HCT116 (cell line): Measurements from ENCODE around the gene BCAN. TPM values are rescaled to one million over a fixed set of nuclear protein-coding genes. Genes with fewer than 3 reads are reported as not detected.
A peak's percentile ranks its signal among the peaks of the same experiment; 100 is the strongest.
"Not testable (repeated sequence)": the region's sequence is repeated elsewhere in the genome, so short reads cannot be mapped to it uniquely, and the experiment has no call there.

ENCODE experiments used
- ATAC-seq: fragments of 200-7000 bp; cut with Tn5 transposase; 2 replicates; pipeline ENCODE4 v1.9.1; 2020; ENCODE audit warnings: mild to moderate bottlenecking, moderate library complexity
- BruUV-seq: library from RNA; stranded (reverse); fragments of 400-500 nt; replicated peaks from 2 replicates; lab custom pipeline; 2021; lab: Mats Ljungman, UMichigan
- CTCF ChIA-PET: fragments of 300-600 bp; sonication (Branson Sonifier 250); formaldehyde crosslinking; loops from one replicate; lab custom pipeline; 2021; ENCODE audit warnings: antibody characterized with exemption; lab: Charles Lee
- POLR2A ChIA-PET: fragments of 300-600, 350-600 bp; sonication (Branson Sonifier 250); formaldehyde crosslinking; loops from one replicate; lab custom pipeline; 2021; ENCODE audit warnings: antibody characterized with exemption; lab: Charles Lee
- RAD21 ChIA-PET, 2 experiments: fragments of 300-600 bp; sonication (Branson Sonifier 250); formaldehyde crosslinking; loops; one replicate each; lab custom pipeline; 2023; ENCODE audit warnings: low total read pairs in 2 of 2; ENCODE audit not compliant: uncharacterized antibody in 2 of 2, unreplicated experiment in 2 of 2, low non-redundant PET in 1 of 2; lab: Charles Lee
- DNase-seq: peaks from one replicate; pipeline ENCODE4 v3.0.0-alpha.2; 2010; ENCODE audit warnings: low read depth, low spot score
- H2AFZ ChIP-seq: fragments of 200-600 bp; shearing (Covaris generic), sonication (generic); 2 replicates; pipeline ENCODE4 v1.6.1; 2017; ENCODE audit warnings: low read depth, mixed run types, mixed read lengths, antibody characterized with exemption, low read length; ENCODE audit not compliant: poor library complexity, severe bottlenecking
- H3K27ac ChIP-seq: 2 replicates; pipeline ENCODE4 v1.5.1; 2012; ENCODE audit warnings: low read depth, low read length
- H3K27me3 ChIP-seq: fragments of 200-600 bp; sonication (generic); 2 replicates; pipeline ENCODE4 v1.6.1; 2016; ENCODE audit warnings: mixed run types, low read length, mixed read lengths; ENCODE audit not compliant: insufficient read depth
- H3K36me3 ChIP-seq, 2 experiments: fragments of 200-500 bp in 1 of 2; fragments of 200-600 bp in 1 of 2; sonication (Bioruptor generic) in 1 of 2; sonication (generic) in 1 of 2; 2 replicates each; pipeline versions ENCODE4 v1.5.1 to v1.6.1; 2014 to 2016; ENCODE audit warnings: low read length in 2 of 2, inconsistent platforms in 1 of 2, mixed read lengths in 1 of 2, mixed run types in 1 of 2; ENCODE audit not compliant: insufficient read depth in 2 of 2, control insufficient read depth in 1 of 2
- H3K4me1 ChIP-seq, 2 experiments: fragments of 200-600 bp in 1 of 2; sonication (generic) in 1 of 2; 2 replicates each; pipeline versions ENCODE4 v1.5.1 to v1.6.1; 2012 to 2017; ENCODE audit warnings: low read length in 2 of 2, inconsistent platforms in 1 of 2, mild to moderate bottlenecking in 1 of 2, mixed read lengths in 1 of 2, mixed run types in 1 of 2, moderate library complexity in 1 of 2; ENCODE audit not compliant: insufficient read depth in 2 of 2, control insufficient read depth in 1 of 2
- H3K4me2 ChIP-seq: fragments of 200-600 bp; sonication (generic); 2 replicates; pipeline ENCODE4 v1.6.1; 2017; ENCODE audit warnings: mixed run types, low read length, mixed read lengths
- H3K4me3 ChIP-seq, 2 experiments: fragments of 200-600 bp in 1 of 2; sonication (generic) in 1 of 2; replicated peaks in 1 of 2; 2 replicates each; pipeline ENCODE4 v1.5.1; 2011 to 2016; ENCODE audit warnings: low read length in 2 of 2, control low read depth in 1 of 2, low read depth in 1 of 2, mild to moderate bottlenecking in 1 of 2, mixed read lengths in 1 of 2, mixed run types in 1 of 2
- H3K79me2 ChIP-seq: fragments of 200-600 bp; sonication (generic); 2 replicates; pipeline ENCODE4 v1.6.1; 2017; ENCODE audit warnings: mild to moderate bottlenecking, mixed run types, low read length, moderate library complexity, mixed read lengths; ENCODE audit not compliant: insufficient read depth
- H3K9ac ChIP-seq: fragments of 200-600 bp; sonication (generic); 2 replicates; pipeline ENCODE4 v1.6.1; 2016; ENCODE audit warnings: low read length, mixed read lengths
- H3K9me2 ChIP-seq: fragments of 200-600 bp; sonication (generic), shearing (Covaris generic); 2 replicates; pipeline ENCODE4 v1.6.1; 2017; ENCODE audit warnings: mixed run types, mild to moderate bottlenecking, moderate library complexity; ENCODE audit not compliant: insufficient read depth
- H3K9me3 ChIP-seq, 2 experiments: fragments of 200-500 bp in 1 of 2; fragments of 200-600 bp in 1 of 2; sonication (Bioruptor generic) in 1 of 2; sonication (generic) in 1 of 2; 2 replicates each; pipeline ENCODE4 v1.6.1; 2014 to 2017; ENCODE audit warnings: low read length in 2 of 2, mixed read lengths in 2 of 2, inconsistent platforms in 1 of 2, low read depth in 1 of 2, mild to moderate bottlenecking in 1 of 2, mixed run types in 1 of 2, moderate library complexity in 1 of 2; ENCODE audit not compliant: control insufficient read depth in 1 of 2, insufficient read depth in 1 of 2
- H4K20me1 ChIP-seq: fragments of 200-600 bp; sonication (generic), shearing (Covaris generic); 2 replicates; pipeline ENCODE4 v1.6.1; 2017; ENCODE audit warnings: mixed run types, mild to moderate bottlenecking, moderate library complexity; ENCODE audit not compliant: insufficient read depth
- CTCF ChIP-seq, 3 experiments: fragments of 200-600 bp in 1 of 3; sonication (generic) in 1 of 3; IDR thresholded peaks in 2 of 3; conservative IDR thresholded peaks in 1 of 3; 2 replicates each; pipeline ENCODE4 v1.5.1; 2012 to 2017; ENCODE audit warnings: low read depth in 2 of 3, low read length in 2 of 3, antibody characterized with exemption in 1 of 3, borderline replicate concordance in 1 of 3, control low read depth in 1 of 3, mild to moderate bottlenecking in 1 of 3, mixed read lengths in 1 of 3, mixed run types in 1 of 3, moderate library complexity in 1 of 3; ENCODE audit not compliant: insufficient read depth in 1 of 3
- JUND ChIP-seq: IDR thresholded peaks from 2 replicates; pipeline ENCODE4 v1.6.1; 2012
- POLR2A ChIP-seq: IDR thresholded peaks from 2 replicates; pipeline ENCODE4 v1.7.0; 2011; ENCODE audit warnings: borderline replicate concordance; ENCODE audit not compliant: insufficient read depth, insufficient read length; ENCODE audit errors: extremely low read depth
- RAD21 ChIP-seq: IDR thresholded peaks from 2 replicates; pipeline ENCODE4 v1.6.1; 2012; ENCODE audit warnings: low read depth, mild to moderate bottlenecking
- SRF ChIP-seq: IDR thresholded peaks from 2 replicates; pipeline ENCODE4 v1.6.1; 2012; ENCODE audit warnings: low read depth
- TCF7L2 ChIP-seq: IDR thresholded peaks from 2 replicates; pipeline ENCODE4 v1.7.0; 2011; ENCODE audit warnings: borderline replicate concordance, inconsistent platforms; ENCODE audit not compliant: insufficient read depth, insufficient read length; ENCODE audit errors: extremely low read depth
- intact Hi-C: fragments of 100-400 bp; cut with micrococcal nuclease; formaldehyde crosslinking; loops from 2 replicates; pipeline ENCODE4 v1.10.0; 2022
- total RNA-seq: library from RNA; stranded (reverse); gene quantifications from one replicate; pipeline ENCODE4 v1.2.1, GENCODE V29; 2021; ENCODE audit not compliant: unreplicated experiment

BCAN gene
- total RNA-seq, 1 experiment from 2014 or later = not detected

- TF ChIP-seq JUND (no peak), TCF7L2 (peak; percentile 50)
- POLR2A ChIA-PET = interaction anchor here (0.8 to 1.4 kb wide), 2 partner anchors 15 to 17 kb away, joined by 3 read pairs; partner anchors contain the start of gene HAPLN2
- H3K9me3 ChIP-seq = no peaks in the 10 kb centered on the region
- DNase-seq = no peak
- peak overlapping the region; percentile 87 for H3K4me2 ChIP-seq
- peak overlapping the region; percentile 60 for H2AFZ ChIP-seq
- CTCF ChIA-PET = interaction anchor here (0.8 to 1.7 kb wide), 5 partner anchors 9 to 295 kb away, joined by 3 to 7 read pairs (median 4); partner anchors contain the start of genes NAXE and PRCC
- H3K9ac ChIP-seq = peak overlapping the region; percentile 97
- peaks cover 54% of the 10 kb centered on the region for H3K79me2 ChIP-seq
- RAD21 ChIA-PET = no interaction called here
- H3K4me1 ChIP-seq = peaks cover 11 to 29% of the 10 kb centered on the region in 2 experiments
- intact Hi-C loops = loop anchor here (1.0 kb wide), 1 partner anchor 146 kb away; no protein-coding TSS in a partner anchor
- H4K20me1 ChIP-seq = no peaks in the 10 kb centered on the region
- no peaks in the 10 kb centered on the region for H3K9me2 ChIP-seq
- no peaks in the 10 kb centered on the region for H3K27me3 ChIP-seq
- no TSS peak for BruUV-seq
- H3K36me3 ChIP-seq = peaks cover 10 to 23% of the 10 kb centered on the region in 2 experiments; a peak in 3 of 4 replicates
- peak overlapping the region; percentile 70 to 88 for H3K4me3 ChIP-seq
- peak overlapping the region; percentile 75 for H3K27ac ChIP-seq
- peak; percentile 46 for ATAC-seq
Measured at GRCh38 chr1:156601892-156602291, 40.0 kb upstream of the BCAN start.

- H3K4me1 ChIP-seq = peaks cover 11 to 30% of the 10 kb centered on the region in 2 experiments
- peaks cover 47% of the 10 kb centered on the region for H3K79me2 ChIP-seq
- peak overlapping the region; percentile 97 for H3K9ac ChIP-seq
- ATAC-seq = peak; percentile 48
- POLR2A ChIA-PET = interaction anchor here (0.6 to 0.8 kb wide), 2 partner anchors 15 to 17 kb away, joined by 3 read pairs; partner anchors contain the start of gene HAPLN2
- RAD21 ChIA-PET = interaction anchor here (0.7 kb wide), 2 partner anchors 25 to 217 kb away, joined by 4 to 5 read pairs; no protein-coding TSS in a partner anchor
- no peaks in the 10 kb centered on the region for H3K9me2 ChIP-seq
- peak overlapping the region; percentile 75 for H3K27ac ChIP-seq
- peak; percentile 88 for TF ChIP-seq SRF
- TF ChIP-seq RAD21 = peak; percentile 58
- TF ChIP-seq POLR2A = peak; percentile 36
- TF ChIP-seq TCF7L2 = no peak
- peak; percentile 45 to 70 (median 65); a peak in 5 of 6 replicates for TF ChIP-seq CTCF (IDR thresholded peaks at IDR 0.05 in 2 of 3, conservative IDR thresholded peaks at IDR 0.05 in 1 of 3; ENCODE audit: borderline replicate concordance in 1 of 3, insufficient read depth in 1 of 3, low read depth in 2 of 3, low read length in 2 of 3)
- H3K36me3 ChIP-seq = peaks cover 5 to 16% of the 10 kb centered on the region in 2 experiments; a peak in 3 of 4 replicates
- H3K4me2 ChIP-seq = peak overlapping the region; percentile 87
- H2AFZ ChIP-seq = no peak overlapping the region
- intact Hi-C loops = loop anchor here (1.0 kb wide), 1 partner anchor 146 kb away; no protein-coding TSS in a partner anchor
- H4K20me1 ChIP-seq = no peaks in the 10 kb centered on the region
- BruUV-seq = no TSS peak
- H3K9me3 ChIP-seq = no peaks in the 10 kb centered on the region
- H3K27me3 ChIP-seq = no peaks in the 10 kb centered on the region
- H3K4me3 ChIP-seq = peak overlapping the region; percentile 70 to 88
- CTCF ChIA-PET = interaction anchor here (0.8 to 1.7 kb wide), 5 partner anchors 10 to 294 kb away, joined by 3 to 7 read pairs (median 4); partner anchors contain the start of genes NAXE and PRCC
- peak; percentile 43 for DNase-seq
Measured at GRCh38 chr1:156602557-156602993, 39.3 kb upstream of the BCAN start.

GRCh38 chr1:156607344-156607743 is 34.6 kb upstream of the BCAN start:
- CTCF ChIA-PET, ATAC-seq, BruUV-seq, POLR2A ChIA-PET, H4K20me1 ChIP-seq, H2AFZ ChIP-seq, H3K36me3 ChIP-seq, H3K9ac ChIP-seq, H3K79me2 ChIP-seq, H3K27ac ChIP-seq, H3K4me2 ChIP-seq, RAD21 ChIA-PET, DNase-seq, H3K9me3 ChIP-seq, intact Hi-C loops, H3K27me3 ChIP-seq, H3K9me2 ChIP-seq, H3K4me3 ChIP-seq: not testable (repeated sequence)
- H3K4me1 ChIP-seq = peaks cover 4 to 25% of the 10 kb centered on the region in 2 experiments; a peak in 3 of 4 replicates
